Dendritic cell treated with granulocyte-macrophage colony-stimulating factor and Interleukin-4, amounts not matched to agents 40 ng/mL and 50 ng/mL, for 4 days (primary cell): Measurements from ENCODE around the gene RSPH4A.
"Not testable (repeated sequence)": the region's sequence is repeated elsewhere in the genome, so short reads cannot be mapped to it uniquely, and the experiment has no call there.

Source experiments
- H3K27ac Mint-ChIP-seq: one replicate; pipeline ENCODE4 v1.8.0; 2022; ENCODE audit warnings: mild to moderate bottlenecking, mixed read lengths
- H3K27me3 Mint-ChIP-seq: one replicate; pipeline ENCODE4 v1.8.0; 2022; ENCODE audit warnings: mild to moderate bottlenecking, mixed read lengths
- H3K36me3 Mint-ChIP-seq: one replicate; pipeline ENCODE4 v1.8.0; 2022; ENCODE audit warnings: low read depth, mixed read lengths
- H3K4me1 Mint-ChIP-seq: one replicate; pipeline ENCODE4 v1.8.0; 2022; ENCODE audit warnings: low read depth, mixed read lengths
- H3K4me3 Mint-ChIP-seq: one replicate; pipeline ENCODE4 v1.8.0; 2022; ENCODE audit warnings: mild to moderate bottlenecking, moderate library complexity, mixed read lengths
- H3K9me3 Mint-ChIP-seq: one replicate; pipeline ENCODE4 v1.8.0; 2022; ENCODE audit warnings: mixed read lengths
- intact Hi-C: fragments of 100-400 bp; cut with micrococcal nuclease; formaldehyde crosslinking; loops from one replicate; pipeline ENCODE4 v1.15.0; 2022

The RSPH4A gene

GRCh38 chr6:116595247-116595646 lies 21.0 kb upstream of the RSPH4A start:
- Mint-ChIP-seq H3K4me1 (no peaks in the 10 kb centered on the region), H3K36me3 (peaks cover 52% of the 10 kb centered on the region), H3K9me3 (no peaks in the 10 kb centered on the region), H3K27ac (no peak overlapping the region), H3K4me3 (no peak overlapping the region), H3K27me3 (no peaks in the 10 kb centered on the region)
- intact Hi-C loops, result no loop called here

DNA sequence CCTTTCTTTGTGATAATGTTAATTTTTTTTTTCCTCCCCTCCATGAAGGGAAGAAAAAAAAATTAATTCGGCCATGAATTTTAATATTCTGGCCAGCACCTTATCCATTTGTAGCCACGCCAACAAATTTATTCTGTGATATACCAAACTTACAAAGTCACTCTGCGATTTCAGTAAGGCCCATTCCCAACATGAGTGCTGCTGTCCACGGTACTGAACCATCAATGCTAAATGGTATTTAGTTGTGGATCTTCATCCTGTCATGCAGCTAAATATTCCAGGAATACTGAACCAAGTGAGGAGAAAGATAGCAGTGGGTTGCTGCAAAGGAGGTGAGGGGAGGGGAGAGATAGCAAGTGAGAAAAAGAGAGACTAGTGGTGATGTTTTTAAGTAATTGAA lies 19.5 kb upstream of the RSPH4A start:
- no peak overlapping the region for H3K4me3 Mint-ChIP-seq
- H3K36me3 Mint-ChIP-seq, result peaks cover 43% of the 10 kb centered on the region
- no peaks in the 10 kb centered on the region for H3K9me3 Mint-ChIP-seq
- no peaks in the 10 kb centered on the region for H3K4me1 Mint-ChIP-seq
- intact Hi-C loops, result no loop called here
- no peak overlapping the region for H3K27ac Mint-ChIP-seq
- H3K27me3 Mint-ChIP-seq, result no peaks in the 10 kb centered on the region

DNA sequence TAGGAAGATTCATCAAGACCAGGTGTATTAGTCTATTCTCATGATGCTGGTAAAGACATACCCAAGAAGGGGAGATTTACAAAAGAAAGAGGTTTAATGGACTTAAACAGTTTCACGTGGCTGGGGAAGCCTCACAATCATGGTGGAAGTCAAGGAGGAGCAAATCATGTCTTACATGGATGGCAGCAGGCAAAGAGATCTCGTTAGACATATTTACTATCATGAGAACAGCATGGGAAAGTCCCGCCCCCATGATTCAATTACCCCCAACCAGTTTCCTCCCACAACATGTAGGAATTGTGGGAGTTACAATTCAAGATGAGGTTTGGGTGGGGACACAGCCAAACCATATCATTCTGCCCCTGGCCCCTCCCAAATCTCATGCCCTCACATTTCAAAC lies 12.4 kb upstream of the RSPH4A start:
- H3K27me3 Mint-ChIP-seq, intact Hi-C loops, H3K4me1 Mint-ChIP-seq, H3K27ac Mint-ChIP-seq, H3K4me3 Mint-ChIP-seq, H3K36me3 Mint-ChIP-seq, H3K9me3 Mint-ChIP-seq: not testable (repeated sequence)

GRCh38 chr6:116604868-116605267 lies 11.4 kb upstream of the RSPH4A start:
- H3K27me3 Mint-ChIP-seq, H3K4me1 Mint-ChIP-seq, H3K4me3 Mint-ChIP-seq, H3K9me3 Mint-ChIP-seq, intact Hi-C loops, H3K36me3 Mint-ChIP-seq, H3K27ac Mint-ChIP-seq: not testable (repeated sequence)

DNA sequence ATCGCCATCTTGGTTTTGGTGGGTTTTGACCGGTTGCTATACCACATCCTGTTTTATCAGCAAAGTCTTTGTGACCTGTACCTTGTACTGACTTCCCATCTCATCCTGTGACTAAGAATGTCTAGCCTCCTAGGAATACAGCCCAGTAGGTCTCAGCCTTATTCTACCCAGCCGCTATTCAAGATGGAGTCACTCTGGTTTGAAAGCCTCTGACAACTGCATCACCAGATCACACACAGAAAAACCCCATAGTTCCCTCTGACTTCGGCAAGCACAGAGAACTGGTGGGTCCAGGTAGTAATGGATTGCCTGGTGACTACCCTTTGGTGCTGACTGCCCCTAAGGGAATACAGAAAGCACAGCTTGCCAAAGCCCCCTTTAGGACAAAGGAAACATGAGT lies 10.3 kb upstream of the RSPH4A start:
- H3K4me3 Mint-ChIP-seq, result no peak overlapping the region
- no peak overlapping the region for H3K27ac Mint-ChIP-seq
- no peaks in the 10 kb centered on the region for H3K4me1 Mint-ChIP-seq
- peaks cover 7% of the 10 kb centered on the region for H3K36me3 Mint-ChIP-seq
- no peaks in the 10 kb centered on the region for H3K9me3 Mint-ChIP-seq
- H3K27me3 Mint-ChIP-seq, result peaks cover 3% of the 10 kb centered on the region
- intact Hi-C loops, result no loop called here

DNA sequence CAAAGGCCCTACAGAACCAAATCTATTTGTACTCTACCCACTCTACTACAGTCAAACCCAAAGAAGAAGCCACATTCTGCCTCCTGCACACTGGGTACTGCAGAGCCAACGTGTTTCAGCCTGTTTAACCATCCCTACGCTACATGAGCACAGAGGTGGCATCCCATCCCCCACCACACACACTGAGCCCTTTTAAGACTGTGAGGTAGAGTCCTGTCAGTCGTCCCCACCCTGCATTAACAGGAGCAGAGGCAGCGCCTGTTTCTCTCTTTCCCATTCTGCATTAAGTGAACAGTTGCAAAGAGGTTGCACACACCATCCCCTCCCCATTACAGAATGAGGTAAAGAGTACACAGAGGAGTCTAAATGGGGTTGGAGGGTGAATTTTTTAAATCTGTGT lies 5.2 kb upstream of the RSPH4A start:
- no peaks in the 10 kb centered on the region for H3K9me3 Mint-ChIP-seq
- no peak overlapping the region for H3K4me3 Mint-ChIP-seq
- intact Hi-C loops, result no loop called here
- H3K27ac Mint-ChIP-seq, result no peak overlapping the region
- H3K27me3 Mint-ChIP-seq, result peaks cover 15% of the 10 kb centered on the region
- H3K4me1 Mint-ChIP-seq, result peaks cover 4% of the 10 kb centered on the region
- H3K36me3 Mint-ChIP-seq, result no peaks in the 10 kb centered on the region

GRCh38 chr6:116616737-116617053 lies 416 bp downstream of the RSPH4A start:
- Mint-ChIP-seq H3K36me3 (no peaks in the 10 kb centered on the region), H3K4me3 (peak overlapping the region; percentile 80), H3K27me3 (peaks cover 26% of the 10 kb centered on the region), H3K9me3 (no peaks in the 10 kb centered on the region), H3K27ac (no peak overlapping the region), H3K4me1 (peaks cover 12% of the 10 kb centered on the region)
- intact Hi-C loops, result no loop called here

DNA sequence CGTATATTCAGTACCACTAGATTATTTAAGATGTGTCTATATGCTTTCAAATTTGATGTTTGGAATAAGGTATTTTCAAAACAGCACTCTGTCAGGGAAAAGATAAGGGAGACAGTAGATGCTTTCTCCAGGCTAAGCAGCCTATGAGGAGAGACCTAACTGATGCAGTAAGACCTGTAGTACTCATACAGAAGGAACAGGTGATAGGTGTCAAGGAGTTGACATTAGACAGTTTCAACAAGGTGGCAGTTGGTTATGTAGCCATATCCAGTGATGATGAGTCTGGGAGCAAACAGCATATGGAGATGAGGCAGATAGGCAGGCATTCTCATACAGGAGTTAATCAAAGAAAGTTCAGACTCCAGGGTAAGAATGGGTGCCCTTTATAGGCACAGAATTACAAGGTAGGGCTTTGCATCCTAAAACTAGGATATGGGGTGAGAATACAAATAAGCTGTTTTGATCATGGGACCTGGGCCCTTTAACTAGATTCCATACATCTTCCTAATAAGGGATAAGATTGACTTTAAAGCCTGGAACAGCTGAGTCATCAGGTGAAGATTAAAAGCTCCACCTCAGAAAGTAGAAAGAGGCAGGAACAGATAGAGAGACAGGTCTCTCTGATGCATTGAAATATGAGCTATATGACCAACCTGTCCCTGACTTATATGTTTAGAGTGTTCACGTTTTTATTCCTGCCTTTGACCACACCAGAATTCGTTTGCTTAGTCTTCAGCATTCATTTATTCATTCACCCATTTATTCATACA lies 7.9 kb downstream of the RSPH4A start:
- no peaks in the 10 kb centered on the region for H3K36me3 Mint-ChIP-seq
- intact Hi-C loops, result no loop called here
- peaks cover 7% of the 10 kb centered on the region for H3K4me1 Mint-ChIP-seq
- peaks cover 8% of the 10 kb centered on the region for H3K9me3 Mint-ChIP-seq
- H3K27ac Mint-ChIP-seq, result no peak overlapping the region
- no peak overlapping the region for H3K4me3 Mint-ChIP-seq
- H3K27me3 Mint-ChIP-seq, result no peaks in the 10 kb centered on the region

DNA sequence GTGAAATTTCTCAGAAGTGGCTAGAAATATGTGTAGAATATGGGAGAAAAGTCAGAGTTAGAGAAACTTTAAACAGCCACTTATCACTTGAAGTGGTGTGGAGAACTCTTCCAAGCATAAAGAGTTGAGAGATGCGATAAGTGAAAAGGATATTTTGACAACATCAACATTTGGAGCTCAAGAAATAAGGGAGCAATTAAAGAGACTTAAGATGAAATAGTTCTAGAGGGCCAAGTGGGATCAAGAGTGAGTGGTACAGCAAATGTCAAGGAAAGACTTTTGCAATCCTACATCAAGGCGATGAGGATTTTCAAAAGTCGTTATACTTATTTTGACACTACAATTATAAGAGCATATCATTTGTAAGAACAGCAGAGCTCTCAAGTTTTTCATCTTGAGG lies 9.6 kb downstream of the RSPH4A start:
- Mint-ChIP-seq H3K4me3 (no peak overlapping the region), H3K4me1 (peaks cover 19% of the 10 kb centered on the region), H3K9me3 (peaks cover 8% of the 10 kb centered on the region), H3K36me3 (no peaks in the 10 kb centered on the region), H3K27me3 (no peaks in the 10 kb centered on the region), H3K27ac (no peak overlapping the region)
- intact Hi-C loops, result no loop called here

- H3K27me3 Mint-ChIP-seq, result no peaks in the 10 kb centered on the region
- H3K4me3 Mint-ChIP-seq, result no peak overlapping the region
- H3K36me3 Mint-ChIP-seq, result peaks cover 17% of the 10 kb centered on the region
- peaks cover 8% of the 10 kb centered on the region for H3K9me3 Mint-ChIP-seq
- intact Hi-C loops, result no loop called here
- no peak overlapping the region for H3K27ac Mint-ChIP-seq
- H3K4me1 Mint-ChIP-seq, result peaks cover 19% of the 10 kb centered on the region
Measured at GRCh38 chr6:116629563-116629981, 13.3 kb downstream of the RSPH4A start.

DNA sequence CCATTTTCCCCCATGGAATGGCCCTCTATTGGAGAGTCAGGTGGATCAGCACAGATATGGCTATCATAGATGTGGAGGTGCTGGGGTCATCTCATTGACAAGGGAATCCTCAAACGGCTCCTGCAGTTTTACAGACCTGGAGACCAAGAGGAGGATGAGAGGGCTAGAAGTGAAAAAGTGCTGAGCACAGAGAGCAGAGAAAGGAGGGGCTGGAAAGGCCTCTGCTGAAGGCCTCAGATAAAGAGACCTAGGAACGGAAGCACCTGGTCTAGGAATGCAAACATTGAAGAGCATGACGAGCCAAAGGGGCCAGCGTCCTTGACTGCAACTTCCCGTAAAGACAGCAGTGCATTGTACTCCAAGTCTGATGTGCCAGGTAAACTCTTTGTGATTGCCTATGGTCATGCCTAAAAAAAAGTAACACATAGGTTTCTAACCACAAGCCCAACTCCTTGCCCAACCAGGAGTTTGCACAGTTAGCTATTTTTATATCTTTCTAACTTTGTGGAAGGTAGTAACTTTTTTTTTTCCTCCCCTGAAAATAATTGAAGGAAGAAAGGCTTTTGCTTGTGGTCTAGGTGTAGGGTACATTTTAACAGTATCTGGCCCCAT lies 15.2 kb downstream of the RSPH4A start:
- Mint-ChIP-seq H3K27ac (no peak overlapping the region), H3K27me3 (no peaks in the 10 kb centered on the region), H3K9me3 (peaks cover 8% of the 10 kb centered on the region), H3K4me1 (peaks cover 19% of the 10 kb centered on the region), H3K4me3 (no peak overlapping the region), H3K36me3 (peaks cover 23% of the 10 kb centered on the region)
- intact Hi-C loops, result no loop called here

GRCh38 chr6:116633685-116634084 lies 17.4 kb downstream of the RSPH4A start:
- Mint-ChIP-seq H3K9me3 (no peaks in the 10 kb centered on the region), H3K4me1 (peaks cover 13% of the 10 kb centered on the region), H3K36me3 (peaks cover 37% of the 10 kb centered on the region), H3K27ac (no peak overlapping the region), H3K27me3 (no peaks in the 10 kb centered on the region), H3K4me3 (no peak overlapping the region)
- intact Hi-C loops, result no loop called here

DNA sequence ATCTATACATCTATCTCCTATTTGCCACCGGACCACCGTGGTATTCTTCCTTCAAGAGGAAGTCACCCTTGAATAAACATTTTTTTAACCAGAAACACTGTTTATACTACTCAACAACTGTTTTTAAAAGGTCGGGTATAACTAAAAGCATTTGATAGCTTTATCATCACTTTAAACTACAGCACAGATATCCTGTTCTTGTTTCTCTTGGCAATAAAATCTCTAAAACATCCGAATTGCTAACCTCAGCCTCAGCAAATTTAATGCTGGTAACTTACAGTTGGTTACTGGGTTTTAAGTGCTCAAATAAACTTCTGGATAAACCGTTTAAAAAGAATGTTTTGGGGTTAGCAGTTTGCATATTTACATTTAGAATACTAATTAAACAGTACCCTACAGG lies 31.9 kb downstream of the RSPH4A start:
- Mint-ChIP-seq H3K9me3 (no peaks in the 10 kb centered on the region), H3K27ac (no peak overlapping the region), H3K36me3 (peaks cover 75% of the 10 kb centered on the region), H3K4me1 (no peaks in the 10 kb centered on the region), H3K4me3 (no peak overlapping the region), H3K27me3 (no peaks in the 10 kb centered on the region)
- intact Hi-C loops, result loop anchor here (5.0 kb wide), 1 partner anchor 381 kb away; no protein-coding TSS in a partner anchor

DNA sequence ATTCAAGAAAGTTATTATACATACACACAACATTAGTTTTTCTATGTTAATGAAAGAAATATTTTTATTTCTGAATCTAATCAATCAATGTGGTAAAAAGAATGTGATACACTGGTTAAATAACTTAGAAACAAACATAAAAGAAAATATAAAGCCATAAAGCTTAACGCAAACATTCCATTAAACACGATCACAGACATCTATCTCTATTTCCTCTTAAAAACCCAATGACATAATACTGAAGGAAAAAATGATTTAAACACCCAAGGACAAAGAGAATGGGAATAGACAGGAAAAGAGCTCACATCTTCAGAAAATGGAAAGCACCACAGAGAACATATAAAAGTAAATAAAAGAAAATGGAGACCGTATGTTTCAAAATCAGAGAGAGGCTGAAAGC lies 32.9 kb downstream of the RSPH4A start:
- Mint-ChIP-seq H3K4me3 (no peak overlapping the region), H3K36me3 (peaks cover 68% of the 10 kb centered on the region), H3K9me3 (no peaks in the 10 kb centered on the region), H3K4me1 (no peaks in the 10 kb centered on the region), H3K27ac (no peak overlapping the region), H3K27me3 (no peaks in the 10 kb centered on the region)
- intact Hi-C loops, result loop anchor here (5.0 kb wide), 1 partner anchor 382 kb away; no protein-coding TSS in a partner anchor

DNA sequence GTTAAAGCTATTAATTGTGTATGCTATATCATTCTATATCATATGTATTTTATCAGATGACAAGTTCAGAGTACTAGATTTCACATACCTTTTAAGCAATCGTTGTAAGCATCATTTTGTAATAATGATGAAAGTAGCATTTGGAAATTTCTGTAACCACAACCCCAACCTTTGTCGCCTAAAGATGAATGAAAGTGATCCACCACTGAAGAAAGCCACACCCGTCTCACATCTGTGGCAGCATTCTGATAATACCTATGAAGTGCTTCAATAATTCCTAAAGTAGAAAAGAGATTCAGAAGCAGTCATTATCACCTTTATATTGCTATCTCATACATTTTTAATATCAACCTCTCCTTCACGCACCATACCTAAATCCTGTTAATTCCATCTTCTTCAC lies 35.6 kb downstream of the RSPH4A start:
- H3K27ac Mint-ChIP-seq, result no peak overlapping the region
- no peaks in the 10 kb centered on the region for H3K9me3 Mint-ChIP-seq
- no peaks in the 10 kb centered on the region for H3K4me1 Mint-ChIP-seq
- H3K27me3 Mint-ChIP-seq, result no peaks in the 10 kb centered on the region
- H3K36me3 Mint-ChIP-seq, result peaks cover 66% of the 10 kb centered on the region
- H3K4me3 Mint-ChIP-seq, result no peak overlapping the region
- intact Hi-C loops, result loop anchor here (5.0 kb wide), 1 partner anchor 65 kb away; no protein-coding TSS in a partner anchor
